ENCODE measurements around the gene GLT8D2.

The GLT8D2 gene

DNA sequence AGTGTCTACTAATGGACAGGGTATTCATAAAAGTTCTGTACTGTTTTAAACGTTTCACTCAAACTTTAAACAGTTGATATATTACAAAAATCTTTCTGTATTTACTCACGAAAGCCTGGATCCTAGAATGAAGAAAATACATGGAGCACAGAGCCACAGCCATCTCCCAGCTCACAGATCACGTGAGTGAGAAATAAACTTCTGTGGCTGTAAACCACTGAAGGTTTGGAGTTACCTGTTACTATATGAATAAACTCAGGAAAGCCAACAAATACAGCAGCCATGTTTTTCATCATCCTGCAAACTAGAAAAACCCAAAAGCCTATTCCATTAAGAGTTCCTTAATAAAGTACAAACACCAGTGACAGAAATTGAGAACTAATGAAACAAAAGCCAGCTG is 85.2 kb downstream of the GLT8D2 start:
- DNase-seq (ENCODE audit: low read depth) = no peak
- no peaks in the 10 kb centered on the region for H3K36me3 ChIP-seq (ENCODE audit: control insufficient read depth, insufficient read depth, low read length, severe bottlenecking)
- no peaks in the 10 kb centered on the region for H3K27me3 ChIP-seq (replicated peaks; ENCODE audit: control insufficient read depth, insufficient read depth, low read length)
- peak overlapping the region; percentile 91 for H3K4me3 ChIP-seq (ENCODE audit: low read length)
- H3K4me1 ChIP-seq (ENCODE audit: control insufficient read depth, insufficient read depth, low read length) = peaks cover 34% of the 10 kb centered on the region
- H3K9ac ChIP-seq (ENCODE audit: low read length) = peak overlapping the region; percentile 97
- no peaks in the 10 kb centered on the region for H3K9me3 ChIP-seq (ENCODE audit: control insufficient read depth, low read length)

DNA sequence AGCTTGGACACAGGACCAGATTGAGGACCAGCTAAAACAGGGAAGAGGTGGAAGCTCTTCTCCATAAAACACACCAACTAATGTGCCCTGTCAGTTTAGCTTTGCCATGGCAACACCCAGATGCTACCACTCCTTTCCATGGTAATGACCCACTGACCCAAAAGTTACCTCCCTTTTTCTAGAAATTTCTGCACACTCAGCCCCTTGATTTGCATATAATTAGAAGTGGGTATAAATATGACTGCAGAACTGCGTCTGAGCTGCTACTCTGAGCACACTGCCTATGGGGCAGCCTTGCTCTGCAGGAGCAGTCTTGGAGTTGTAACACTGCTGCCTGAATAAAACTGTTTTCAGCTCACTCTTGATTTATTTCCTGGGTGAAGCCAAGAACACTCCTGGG is 87.5 kb downstream of the GLT8D2 start:
- H3K27me3 ChIP-seq (replicated peaks; ENCODE audit: control insufficient read depth, insufficient read depth, low read length) = no peaks in the 10 kb centered on the region
- H3K4me3 ChIP-seq (ENCODE audit: low read length) = no peak overlapping the region
- peaks cover 21% of the 10 kb centered on the region for H3K4me1 ChIP-seq (ENCODE audit: control insufficient read depth, insufficient read depth, low read length)
- no peaks in the 10 kb centered on the region for H3K36me3 ChIP-seq (ENCODE audit: control insufficient read depth, insufficient read depth, low read length, severe bottlenecking)
- no peak for DNase-seq (ENCODE audit: low read depth)
- H3K9me3 ChIP-seq (ENCODE audit: control insufficient read depth, low read length) = no peaks in the 10 kb centered on the region
- no peak overlapping the region for H3K9ac ChIP-seq (ENCODE audit: low read length)

DNA sequence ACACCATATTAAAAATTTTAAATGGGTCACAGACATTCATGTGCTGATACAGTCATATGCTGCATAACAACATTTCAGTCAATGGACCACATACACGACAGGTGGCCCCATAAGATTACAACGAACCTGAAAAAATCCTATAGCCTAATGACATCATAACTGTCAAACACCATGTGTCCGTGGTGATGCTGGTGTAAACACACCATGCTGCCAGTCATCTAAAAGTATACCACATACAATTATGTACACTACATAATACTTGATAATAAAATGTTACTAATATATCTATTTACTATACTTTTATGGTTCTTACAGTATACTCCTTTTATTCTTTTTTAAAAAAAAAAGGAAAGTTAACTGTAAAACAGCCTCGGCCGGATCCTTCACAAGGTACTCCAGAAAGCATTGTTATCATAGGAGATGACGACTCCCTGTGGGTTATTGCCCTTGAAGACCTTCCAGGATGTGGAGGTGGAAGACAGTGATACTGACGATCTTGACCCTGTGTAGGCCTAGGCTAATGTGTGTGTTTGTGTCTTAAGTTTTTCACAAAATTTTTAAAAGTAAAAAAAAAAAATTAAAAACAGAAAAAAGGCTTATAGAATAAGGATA is 89.3 kb downstream of the GLT8D2 start:
- Histone ChIP-seq H3K4me3 (ENCODE audit: low read length) (no peak overlapping the region), H3K27me3 (replicated peaks; ENCODE audit: control insufficient read depth, insufficient read depth, low read length) (no peaks in the 10 kb centered on the region), H3K36me3 (ENCODE audit: control insufficient read depth, insufficient read depth, low read length, severe bottlenecking) (no peaks in the 10 kb centered on the region), H3K9me3 (ENCODE audit: control insufficient read depth, low read length) (no peaks in the 10 kb centered on the region), H3K9ac (ENCODE audit: low read length) (no peak overlapping the region), H3K4me1 (ENCODE audit: control insufficient read depth, insufficient read depth, low read length) (peaks cover 25% of the 10 kb centered on the region)
- no peak for DNase-seq (ENCODE audit: low read depth)

DNA sequence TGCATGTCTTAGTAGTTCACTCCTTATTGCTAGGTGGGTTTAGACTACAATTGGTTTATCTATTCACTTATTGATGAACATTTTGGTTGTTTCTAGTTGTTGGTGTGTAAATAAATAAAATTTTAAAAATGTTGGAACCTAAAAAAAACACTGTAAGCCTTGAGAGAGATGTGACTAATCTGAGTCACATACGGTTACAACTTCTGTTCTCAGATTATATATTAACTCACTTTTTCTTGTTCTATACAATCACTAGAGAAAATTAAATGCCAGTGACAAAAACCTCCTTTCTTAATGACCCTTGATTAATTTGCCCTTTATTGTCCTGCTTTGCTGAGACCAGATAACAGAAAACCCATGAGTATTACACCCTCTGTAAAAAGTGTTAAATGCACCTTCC is 91.4 kb downstream of the GLT8D2 start:
- H3K9me3 ChIP-seq (ENCODE audit: control insufficient read depth, low read length) = no peaks in the 10 kb centered on the region
- H3K9ac ChIP-seq (ENCODE audit: low read length) = peak overlapping the region; percentile 24
- H3K36me3 ChIP-seq (ENCODE audit: control insufficient read depth, insufficient read depth, low read length, severe bottlenecking) = peaks cover 10% of the 10 kb centered on the region
- H3K4me1 ChIP-seq (ENCODE audit: control insufficient read depth, insufficient read depth, low read length) = peaks cover 16% of the 10 kb centered on the region
- H3K27me3 ChIP-seq (replicated peaks; ENCODE audit: control insufficient read depth, insufficient read depth, low read length) = no peaks in the 10 kb centered on the region
- no peak for DNase-seq (ENCODE audit: low read depth)
- no peak overlapping the region for H3K4me3 ChIP-seq (ENCODE audit: low read length)

DNA sequence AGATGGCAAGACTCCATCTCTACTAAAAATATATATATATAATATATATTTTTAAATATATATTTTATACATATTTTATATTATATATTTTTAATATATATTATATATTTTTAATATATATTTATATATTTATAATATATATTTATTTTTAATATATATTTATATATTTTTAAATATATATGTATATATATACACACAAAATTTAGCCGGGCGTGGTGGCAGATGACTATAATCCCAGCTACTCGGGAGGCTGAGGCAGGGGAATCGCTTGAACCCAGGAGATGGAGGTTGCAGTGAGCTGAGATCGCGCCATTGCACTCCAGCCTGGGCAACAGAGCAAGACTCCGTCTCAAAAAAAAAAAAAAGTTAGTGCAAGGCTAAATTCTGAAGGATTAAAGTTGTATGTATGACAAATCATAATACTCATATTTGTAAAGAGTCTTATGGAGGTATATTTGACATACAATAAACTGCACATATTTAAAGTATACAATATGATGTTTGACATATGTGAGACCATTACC is 92.1 kb downstream of the GLT8D2 start:
- peak overlapping the region; percentile 97 for H3K4me3 ChIP-seq (ENCODE audit: low read length)
- H3K27me3 ChIP-seq (replicated peaks; ENCODE audit: control insufficient read depth, insufficient read depth, low read length) = no peaks in the 10 kb centered on the region
- no peaks in the 10 kb centered on the region for H3K9me3 ChIP-seq (ENCODE audit: control insufficient read depth, low read length)
- peaks cover 16% of the 10 kb centered on the region for H3K4me1 ChIP-seq (ENCODE audit: control insufficient read depth, insufficient read depth, low read length)
- peak overlapping the region; percentile 91 for H3K9ac ChIP-seq (ENCODE audit: low read length)
- H3K36me3 ChIP-seq (ENCODE audit: control insufficient read depth, insufficient read depth, low read length, severe bottlenecking) = peaks cover 17% of the 10 kb centered on the region
- no peak for DNase-seq (ENCODE audit: low read depth)

DNA sequence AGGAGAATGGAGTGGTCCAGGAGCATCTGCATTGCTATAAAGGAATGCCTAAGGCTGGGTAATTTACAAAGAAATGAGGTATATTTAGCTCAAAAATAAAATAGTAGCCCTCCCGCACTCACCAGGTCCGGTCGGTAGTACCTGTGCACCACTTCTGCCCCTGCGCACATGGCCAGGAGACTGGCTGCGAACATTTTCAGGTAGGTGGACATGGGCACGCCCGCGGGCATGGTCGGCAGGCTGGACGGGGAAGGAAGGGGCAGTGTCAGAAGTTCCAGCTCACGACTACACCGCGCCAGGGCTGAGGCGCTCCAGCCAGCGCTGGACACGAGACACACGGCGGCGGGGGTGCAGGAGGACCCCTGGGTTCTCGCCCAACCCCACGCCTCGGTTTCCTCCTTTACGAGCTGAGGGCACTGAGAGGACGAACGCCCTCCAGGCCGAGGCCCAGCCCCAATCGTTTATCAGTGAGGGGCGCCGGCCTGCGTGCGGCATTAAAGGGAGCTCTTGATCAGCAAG is 93.4 kb downstream of the GLT8D2 start:
- Histone ChIP-seq H3K9me3 (ENCODE audit: control insufficient read depth, low read length) (no peaks in the 10 kb centered on the region), H3K27me3 (replicated peaks; ENCODE audit: control insufficient read depth, insufficient read depth, low read length) (no peaks in the 10 kb centered on the region), H3K36me3 (ENCODE audit: control insufficient read depth, insufficient read depth, low read length, severe bottlenecking) (peaks cover 31% of the 10 kb centered on the region), H3K4me3 (ENCODE audit: low read length) (peak overlapping the region; percentile 97), H3K9ac (ENCODE audit: low read length) (peak overlapping the region; percentile 91), H3K4me1 (ENCODE audit: control insufficient read depth, insufficient read depth, low read length) (peaks cover 16% of the 10 kb centered on the region)
- DNase-seq (ENCODE audit: low read depth) = no peak

DNA sequence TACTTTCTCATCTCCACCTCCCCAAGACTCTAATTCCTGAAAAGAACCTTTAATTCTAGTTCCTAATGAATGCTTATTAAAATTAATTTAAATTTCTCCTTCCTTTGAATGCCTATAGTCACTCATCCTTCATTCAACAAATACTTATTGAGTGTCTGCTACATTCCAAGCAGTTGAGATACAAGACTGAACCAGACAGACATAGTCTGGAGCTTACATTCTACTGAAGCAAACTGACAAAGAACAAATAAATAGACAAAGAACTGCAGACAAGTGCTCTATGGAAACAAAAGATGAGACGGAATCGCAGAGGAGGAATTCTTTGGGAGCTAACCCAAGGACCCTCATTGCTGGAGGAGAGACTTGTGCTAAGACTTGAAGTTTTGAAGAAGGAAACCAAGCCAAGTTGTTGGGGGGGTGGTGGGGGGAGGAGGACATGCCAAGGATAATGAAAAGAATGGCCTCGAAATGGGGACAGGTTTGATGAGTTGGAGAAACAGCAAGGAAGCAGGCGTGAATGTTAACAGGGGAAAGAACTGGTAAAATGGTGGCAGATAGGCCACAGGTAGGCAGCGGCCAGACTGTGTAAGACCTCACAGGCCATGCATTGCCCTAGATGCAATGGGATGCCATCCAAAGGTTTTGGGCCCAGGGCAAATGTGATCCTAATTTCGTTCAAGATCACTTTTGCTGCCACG is 94.0 kb downstream of the GLT8D2 start:
- DNase-seq (ENCODE audit: low read depth) = peak; percentile 34
- Histone ChIP-seq H3K9me3 (ENCODE audit: control insufficient read depth, low read length) (no peaks in the 10 kb centered on the region), H3K4me1 (ENCODE audit: control insufficient read depth, insufficient read depth, low read length) (peaks cover 16% of the 10 kb centered on the region), H3K27me3 (replicated peaks; ENCODE audit: control insufficient read depth, insufficient read depth, low read length) (no peaks in the 10 kb centered on the region), H3K9ac (ENCODE audit: low read length) (peak overlapping the region; percentile 91), H3K4me3 (ENCODE audit: low read length) (peak overlapping the region; percentile 97), H3K36me3 (ENCODE audit: control insufficient read depth, insufficient read depth, low read length, severe bottlenecking) (peaks cover 37% of the 10 kb centered on the region)

DNA sequence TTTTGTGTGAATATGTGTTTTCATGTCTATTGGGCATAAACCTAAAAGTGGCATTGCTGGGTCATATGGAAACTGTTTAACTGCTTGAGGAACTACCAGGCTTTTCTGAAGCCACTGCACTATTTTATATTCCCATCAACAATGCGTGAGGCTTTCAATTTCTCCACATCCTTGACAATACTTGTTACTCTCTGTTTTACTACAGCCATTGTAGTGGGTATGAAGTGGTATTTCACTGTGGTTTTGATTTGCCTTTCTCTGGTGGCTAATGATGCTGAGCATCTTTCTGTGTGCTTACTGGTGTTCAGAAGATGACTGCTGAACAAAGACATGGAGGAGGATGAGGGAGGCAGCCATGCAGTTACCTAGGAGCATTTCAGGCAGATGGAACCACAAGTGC is 97.5 kb downstream of the GLT8D2 start:
- no peaks in the 10 kb centered on the region for H3K27me3 ChIP-seq (replicated peaks; ENCODE audit: control insufficient read depth, insufficient read depth, low read length)
- H3K4me3 ChIP-seq (ENCODE audit: low read length) = no peak overlapping the region
- no peaks in the 10 kb centered on the region for H3K9me3 ChIP-seq (ENCODE audit: control insufficient read depth, low read length)
- peaks cover 12% of the 10 kb centered on the region for H3K4me1 ChIP-seq (ENCODE audit: control insufficient read depth, insufficient read depth, low read length)
- H3K9ac ChIP-seq (ENCODE audit: low read length) = no peak overlapping the region
- peaks cover 71% of the 10 kb centered on the region for H3K36me3 ChIP-seq (ENCODE audit: control insufficient read depth, insufficient read depth, low read length, severe bottlenecking)
- no peak for DNase-seq (ENCODE audit: low read depth)

DNA sequence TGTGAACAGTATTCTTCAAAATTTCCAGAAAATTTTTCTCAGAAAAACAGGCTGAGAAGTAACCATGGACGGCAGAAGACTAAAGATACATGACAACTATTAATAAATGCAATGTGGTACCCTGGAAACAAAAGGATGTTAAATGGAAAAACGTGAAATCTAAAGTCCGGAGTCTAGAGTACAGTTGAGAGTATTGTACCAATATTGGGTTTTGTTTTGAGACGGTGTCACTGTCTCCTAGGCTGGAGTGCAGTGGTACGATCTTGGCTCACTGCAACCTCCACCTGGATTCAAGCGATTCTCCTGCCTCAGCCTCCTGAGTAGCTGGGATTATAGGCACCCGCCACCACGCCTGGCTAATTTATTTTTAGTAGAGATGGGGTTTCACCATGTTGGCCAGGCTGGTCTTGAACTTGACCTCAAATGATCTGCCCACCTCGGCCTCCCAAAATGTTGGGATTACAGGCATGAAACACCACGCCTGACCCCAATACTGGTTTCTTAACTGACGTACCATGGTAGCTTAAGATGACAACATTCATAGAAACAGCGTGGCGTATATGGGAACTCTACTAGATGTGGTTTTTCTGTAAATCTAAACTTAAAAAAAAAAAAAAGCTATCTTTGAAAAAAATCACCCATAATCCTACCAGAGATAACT is 101.1 kb downstream of the GLT8D2 start:
- Histone ChIP-seq H3K4me1 (ENCODE audit: control insufficient read depth, insufficient read depth, low read length) (no peaks in the 10 kb centered on the region), H3K27me3 (replicated peaks; ENCODE audit: control insufficient read depth, insufficient read depth, low read length) (no peaks in the 10 kb centered on the region), H3K9me3 (ENCODE audit: control insufficient read depth, low read length) (no peaks in the 10 kb centered on the region), H3K9ac (ENCODE audit: low read length) (no peak overlapping the region), H3K36me3 (ENCODE audit: control insufficient read depth, insufficient read depth, low read length, severe bottlenecking) (peaks cover 99% of the 10 kb centered on the region), H3K4me3 (ENCODE audit: low read length) (no peak overlapping the region)
- DNase-seq (ENCODE audit: low read depth) = no peak

DNA sequence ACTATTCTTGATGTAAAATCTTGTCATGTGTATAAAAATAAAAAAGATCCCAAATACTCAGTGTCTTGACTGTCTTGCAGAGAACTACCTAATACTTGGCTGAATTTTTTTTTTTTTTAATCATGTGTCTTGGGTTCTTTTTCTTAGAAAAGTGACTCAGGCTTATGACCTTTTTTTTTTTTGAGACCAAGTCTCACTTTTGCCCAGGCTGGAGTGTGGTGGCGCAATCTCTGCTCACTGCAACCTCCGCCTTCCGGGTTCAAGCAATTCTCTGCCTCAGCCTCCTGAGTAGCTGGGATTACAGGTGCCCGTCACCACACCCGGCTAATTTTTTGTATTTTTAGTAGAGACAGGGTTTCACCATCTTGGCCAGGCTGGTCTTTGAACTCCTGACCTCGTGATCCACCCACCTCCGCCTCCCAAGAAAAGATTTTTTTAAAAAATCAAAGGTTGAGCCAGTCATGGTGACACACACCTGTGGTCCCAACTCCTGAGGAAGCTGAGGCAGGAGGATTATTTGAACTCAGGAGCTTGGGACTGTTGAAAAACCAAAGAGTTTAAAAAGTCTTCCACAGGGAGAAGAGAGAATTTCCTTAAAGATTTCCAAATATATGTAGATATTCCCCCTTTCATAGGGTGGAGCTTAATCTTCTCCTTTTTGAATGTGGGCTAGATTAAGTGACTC is 102.0 kb downstream of the GLT8D2 start:
- no peaks in the 10 kb centered on the region for H3K27me3 ChIP-seq (replicated peaks; ENCODE audit: control insufficient read depth, insufficient read depth, low read length)
- peaks cover 99% of the 10 kb centered on the region for H3K36me3 ChIP-seq (ENCODE audit: control insufficient read depth, insufficient read depth, low read length, severe bottlenecking)
- DNase-seq (ENCODE audit: low read depth) = no peak
- H3K9ac ChIP-seq (ENCODE audit: low read length) = no peak overlapping the region
- no peaks in the 10 kb centered on the region for H3K9me3 ChIP-seq (ENCODE audit: control insufficient read depth, low read length)
- no peaks in the 10 kb centered on the region for H3K4me1 ChIP-seq (ENCODE audit: control insufficient read depth, insufficient read depth, low read length)
- no peak overlapping the region for H3K4me3 ChIP-seq (ENCODE audit: low read length)

DNA sequence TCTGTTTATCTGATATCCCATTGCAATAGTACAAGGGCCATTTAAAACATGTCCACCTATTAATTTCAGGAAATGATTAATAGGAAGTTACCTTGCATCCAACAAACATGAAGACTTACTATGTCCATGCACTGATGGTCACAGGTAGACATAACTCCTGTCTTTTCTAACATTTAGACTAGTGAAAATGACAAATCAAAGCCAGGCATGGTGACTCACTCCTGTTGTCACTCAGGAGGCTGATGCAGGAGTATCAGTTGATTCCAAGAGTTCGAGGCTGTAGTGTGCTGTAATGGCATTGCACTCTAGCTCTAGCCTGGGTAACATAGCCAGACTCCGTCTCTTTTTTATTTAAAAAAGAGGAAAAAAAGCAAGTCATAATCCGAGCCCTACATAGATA is 105.0 kb downstream of the GLT8D2 start:
- DNase-seq (ENCODE audit: low read depth) = no peak
- H3K4me1 ChIP-seq (ENCODE audit: control insufficient read depth, insufficient read depth, low read length) = no peaks in the 10 kb centered on the region
- H3K27me3 ChIP-seq (replicated peaks; ENCODE audit: control insufficient read depth, insufficient read depth, low read length) = no peaks in the 10 kb centered on the region
- H3K9me3 ChIP-seq (ENCODE audit: control insufficient read depth, low read length) = no peaks in the 10 kb centered on the region
- no peak overlapping the region for H3K4me3 ChIP-seq (ENCODE audit: low read length)
- H3K36me3 ChIP-seq (ENCODE audit: control insufficient read depth, insufficient read depth, low read length, severe bottlenecking) = peaks cover 99% of the 10 kb centered on the region
- no peak overlapping the region for H3K9ac ChIP-seq (ENCODE audit: low read length)

Data from adipocyte (in vitro differentiated cells).